Measurements from ENCODE around the gene PREB.
A peak's percentile ranks its signal among the peaks of the same experiment; 100 is the strongest.
"Not testable (repeated sequence)": the region's sequence is repeated elsewhere in the genome, so short reads cannot be mapped to it uniquely, and the experiment has no call there.

PREB gene

GRCh38 chr2:27133905-27134780 lies at the start of gene PREB:
PREB (minus strand) TSS chr2:27134636; CDS start chr2:27134421, 215 bp downstream.
- peak; percentile 97 for DNase-seq

- no peak for DNase-seq
Measured at GRCh38 chr2:27184115-27184514, 49.7 kb upstream of the PREB start.

- no peak for DNase-seq
Measured at GRCh38 chr2:27182346-27182745, 47.9 kb upstream of the PREB start.

- DNase-seq = no peak
Measured at GRCh38 chr2:27179344-27180000, 45.0 kb upstream of the PREB start.

GRCh38 chr2:27178469-27178868 lies 44.0 kb upstream of the PREB start:
- DNase-seq = no peak

GRCh38 chr2:27177441-27178351 lies 43.3 kb upstream of the PREB start:
- no peak for DNase-seq

- DNase-seq = not testable (repeated sequence)
Measured at GRCh38 chr2:27175781-27176180, 41.3 kb upstream of the PREB start.

- no peak for DNase-seq
Measured at GRCh38 chr2:27175330-27175729, 40.9 kb upstream of the PREB start.

- DNase-seq = no peak
Measured at GRCh38 chr2:27174638-27175037, 40.2 kb upstream of the PREB start.

- no peak for DNase-seq
Measured at GRCh38 chr2:27171351-27171848, 37.0 kb upstream of the PREB start.

GRCh38 chr2:27170581-27171337 lies 36.3 kb upstream of the PREB start:
- no peak for DNase-seq

GRCh38 chr2:27164960-27165763 lies 30.7 kb upstream of the PREB start:
- DNase-seq = no peak

- DNase-seq = no peak
Measured at GRCh38 chr2:27162151-27163121, 28.0 kb upstream of the PREB start.

- no peak for DNase-seq
Measured at GRCh38 chr2:27160191-27160590, 25.8 kb upstream of the PREB start.

GRCh38 chr2:27159271-27159670 lies 24.8 kb upstream of the PREB start:
- DNase-seq = no peak

- DNase-seq = no peak
Measured at GRCh38 chr2:27158468-27158867, 24.0 kb upstream of the PREB start.

GRCh38 chr2:27155069-27155520 lies 20.7 kb upstream of the PREB start:
- no peak for DNase-seq

- no peak for DNase-seq
Measured at GRCh38 chr2:27154488-27154887, 20.1 kb upstream of the PREB start.

GRCh38 chr2:27152796-27153464 lies 18.5 kb upstream of the PREB start:
- no peak for DNase-seq

Measured in stimulated activated naive CD4-positive, alpha-beta T cell treated with Interleukin-2 at 50 U/mL for 16 hours (primary cell).